ENCODE data around the gene WT1.

The WT1 gene

GRCh38 chr11:32421992-32422391 lies 13.3 kb downstream of the WT1 start:
- DNase-seq, result no peak

GRCh38 chr11:32420937-32421901 lies 14.1 kb downstream of the WT1 start:
- no peak for DNase-seq

- DNase-seq, result no peak
Measured at GRCh38 chr11:32420139-32420538, 15.2 kb downstream of the WT1 start.

DNA sequence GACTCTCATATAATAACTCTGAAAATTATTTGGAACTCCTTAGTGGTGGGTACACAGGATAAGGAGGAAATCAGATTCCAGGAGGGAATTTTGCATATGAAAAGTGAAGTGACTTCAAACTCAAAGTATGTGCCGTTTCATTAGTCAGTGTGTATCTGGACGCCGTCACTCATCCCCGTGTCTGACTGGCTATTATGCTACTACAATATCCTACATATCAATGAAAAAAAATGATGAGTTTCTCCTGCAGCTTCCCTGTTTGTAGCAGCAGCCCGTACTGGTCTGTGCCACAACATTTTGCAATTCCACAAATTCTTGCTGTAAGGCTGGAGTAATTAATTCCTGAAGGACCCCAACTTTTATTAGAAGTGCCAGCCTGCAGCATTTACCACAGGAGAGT lies 16.5 kb downstream of the WT1 start:
- DNase-seq, result no peak

GRCh38 chr11:32417806-32418205 lies 17.5 kb downstream of the WT1 start:
- DNase-seq, result no peak

- DNase-seq, result no peak
Measured at GRCh38 chr11:32416301-32416700, 19.0 kb downstream of the WT1 start.

- DNase-seq, result no peak
Measured at GRCh38 chr11:32414925-32415324, 20.4 kb downstream of the WT1 start.

- no peak for DNase-seq
Measured at GRCh38 chr11:32411942-32412615, 23.3 kb downstream of the WT1 start.

- no peak for DNase-seq
Measured at GRCh38 chr11:32405592-32405991, 29.7 kb downstream of the WT1 start.

DNA sequence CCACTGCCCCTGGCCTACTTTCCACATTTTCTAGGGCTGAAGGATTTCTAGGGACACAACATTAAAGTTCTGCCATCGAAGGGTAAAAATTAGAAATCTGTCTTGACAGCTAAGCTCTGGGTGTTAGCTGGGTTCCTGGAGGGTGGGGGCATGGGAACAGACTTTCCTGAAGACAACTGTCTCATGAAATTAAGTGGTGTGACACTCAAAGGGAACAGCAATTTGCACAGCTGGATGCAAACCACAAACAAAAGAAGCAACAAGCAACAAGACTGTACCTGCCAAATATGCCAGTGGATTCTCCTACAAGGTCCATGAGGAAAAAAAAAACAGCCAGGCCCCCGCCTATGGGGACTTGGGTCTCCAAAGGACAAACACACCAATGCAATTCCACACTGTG lies 32.5 kb downstream of the WT1 start:
- DNase-seq, result no peak

- no peak for DNase-seq
Measured at GRCh38 chr11:32400670-32401369, 34.5 kb downstream of the WT1 start.

DNA sequence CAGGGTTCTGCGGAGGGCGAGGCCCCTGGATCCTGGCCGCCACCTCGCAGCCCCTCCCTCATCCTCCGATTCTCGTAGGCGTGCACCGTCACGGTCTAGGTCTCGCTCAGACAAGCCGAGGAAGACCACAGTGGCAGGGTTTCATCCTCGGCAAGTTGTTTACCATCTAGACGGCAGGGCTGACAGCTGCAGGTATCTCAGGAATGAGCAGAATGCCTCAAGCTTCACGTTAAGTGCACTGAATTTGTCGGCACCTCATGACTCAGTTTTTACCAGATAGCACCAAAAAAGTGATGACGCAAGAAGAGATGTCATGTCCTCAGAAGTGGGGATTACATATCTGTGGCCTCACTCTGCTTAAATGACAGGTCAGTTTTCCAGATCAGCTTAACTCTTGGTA lies 35.1 kb downstream of the WT1 start:
- DNase-seq, result no peak

GRCh38 chr11:32396991-32397390 lies 38.3 kb downstream of the WT1 start:
- DNase-seq, result no peak

DNA sequence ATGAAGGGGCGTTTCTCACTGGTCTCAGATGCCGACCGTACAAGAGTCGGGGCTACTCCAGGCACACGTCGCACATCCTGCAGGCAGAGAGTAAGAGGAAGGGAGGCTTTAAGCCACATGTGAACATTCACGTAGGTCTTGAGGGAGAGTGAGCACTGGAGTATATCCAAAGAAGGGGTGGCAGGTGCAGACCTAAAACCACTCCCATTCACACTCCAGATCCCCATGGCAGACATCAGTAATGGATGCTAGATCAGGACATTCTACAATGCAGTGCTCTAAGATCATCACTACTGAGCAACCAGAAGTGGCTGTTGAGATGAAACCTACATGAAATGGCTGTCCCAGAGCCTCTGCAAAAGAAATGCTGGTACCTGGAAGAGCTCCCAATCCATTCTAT lies 39.0 kb downstream of the WT1 start:
- DNase-seq, result no peak

DNA sequence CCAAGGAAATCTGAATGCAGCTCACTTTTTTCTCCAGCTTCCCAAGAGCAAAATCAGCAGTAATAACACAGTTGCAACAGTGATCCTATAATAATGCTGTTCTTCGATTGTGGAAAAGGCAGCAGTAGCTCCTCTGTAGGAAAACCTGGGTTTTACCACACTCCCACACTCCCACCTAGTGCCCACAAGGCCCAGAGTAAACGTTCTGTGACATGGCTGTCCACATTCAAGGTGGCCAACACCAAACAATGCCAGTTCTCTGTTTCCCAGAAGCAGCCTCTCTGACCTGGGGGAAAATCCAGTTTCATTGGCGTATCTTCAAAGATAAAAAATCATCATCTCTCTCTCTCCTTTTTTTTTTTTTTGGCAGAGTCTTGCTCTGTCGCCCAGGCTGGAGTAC lies 40.2 kb downstream of the WT1 start:
- no peak for DNase-seq

- DNase-seq, result no peak
Measured at GRCh38 chr11:32392840-32393239, 42.5 kb downstream of the WT1 start.

DNA sequence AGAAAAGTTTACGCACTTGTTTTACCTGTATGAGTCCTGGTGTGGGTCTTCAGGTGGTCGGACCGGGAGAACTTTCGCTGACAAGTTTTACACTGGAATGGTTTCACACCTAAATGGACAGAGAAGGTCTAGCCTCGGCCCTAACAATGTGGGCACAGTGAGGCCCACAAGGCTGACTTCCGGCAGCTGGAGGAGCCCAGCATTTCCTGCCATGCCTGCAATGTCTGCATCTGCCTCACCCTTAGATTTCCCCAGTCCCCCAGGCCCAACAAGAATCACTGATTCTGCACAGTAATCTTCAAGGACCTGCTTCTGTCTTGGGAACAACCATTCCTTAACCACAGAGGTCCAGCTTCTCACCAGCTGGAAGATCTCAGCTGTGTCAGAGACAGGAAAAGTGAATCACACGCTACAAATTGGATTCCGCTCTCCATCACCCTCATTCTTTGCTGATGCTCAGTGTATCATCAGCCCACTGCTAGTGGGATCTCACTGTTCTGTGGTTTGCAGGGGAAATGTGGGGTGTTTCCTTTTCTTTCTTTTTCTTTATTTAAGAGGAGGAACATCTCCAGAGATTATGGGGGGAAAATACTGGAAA lies 43.3 kb downstream of the WT1 start:
- DNase-seq, result no peak

- no peak for DNase-seq
Measured at GRCh38 chr11:32391479-32391878, 43.9 kb downstream of the WT1 start.

GRCh38 chr11:32390712-32391111 lies 44.6 kb downstream of the WT1 start:
- DNase-seq, result no peak

DNA sequence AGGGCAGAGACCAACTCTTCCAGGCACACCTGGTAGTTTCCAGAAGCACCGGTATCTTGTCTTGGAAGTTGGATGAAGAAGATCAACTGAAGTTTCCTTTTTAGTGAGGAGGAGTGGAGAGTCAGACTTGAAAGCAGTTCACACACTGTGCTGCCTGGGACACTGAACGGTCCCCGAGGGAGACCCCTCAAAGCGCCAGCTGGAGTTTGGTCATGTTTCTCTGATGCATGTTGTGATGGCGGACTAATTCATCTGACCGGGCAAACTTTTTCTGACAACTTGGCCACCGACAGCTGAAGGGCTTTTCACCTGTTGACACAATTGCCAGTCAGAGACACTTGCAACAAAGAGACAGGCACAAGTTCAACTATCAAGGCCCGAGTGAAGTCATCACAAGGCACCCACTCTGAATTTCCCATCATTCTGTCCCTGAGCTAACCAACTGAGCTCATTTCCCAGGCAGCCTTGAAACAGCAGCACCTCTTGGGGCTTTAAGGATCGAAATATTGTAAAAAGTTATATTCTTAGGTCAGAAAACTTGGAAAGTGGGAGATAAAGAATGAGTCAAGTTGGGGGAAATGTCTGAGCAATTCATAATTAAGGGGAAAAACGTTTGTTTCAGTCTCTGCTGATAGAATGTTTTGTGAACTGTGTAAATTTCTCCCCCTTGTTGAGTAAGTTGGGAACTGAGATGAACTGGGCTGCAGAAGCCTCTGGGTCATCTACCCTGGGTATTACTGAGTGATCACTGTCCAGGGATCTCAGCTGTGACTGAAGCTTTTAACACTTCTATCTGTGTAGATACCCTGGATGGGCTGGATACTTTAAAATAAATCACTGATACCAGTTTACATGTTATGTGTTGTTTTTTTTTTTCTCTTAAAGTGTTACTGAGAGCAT lies 46.2 kb downstream of the WT1 start:
- DNase-seq, result no peak

GRCh38 chr11:32388365-32388764 lies 47.0 kb downstream of the WT1 start:
- DNase-seq, result no peak

- DNase-seq, result no peak
Measured at GRCh38 chr11:32387411-32387810, 47.9 kb downstream of the WT1 start.

Measured in C1 segment of cervical spinal cord (tissue), 14 donors.